IMR-90 (cell line): ENCODE measurements around the gene ENOX1. TPM values are rescaled to one million over a fixed set of nuclear protein-coding genes. Genes with fewer than 3 reads are reported as not detected.

Source experiments
- ATAC-seq: fragments of 200-7000 bp; cut with Tn5 transposase; 2 replicates; pipeline ENCODE4 v1.9.1; 2020; ENCODE audit warnings: low read depth, mild to moderate bottlenecking, moderate library complexity
- BruUV-seq: library from RNA; stranded (reverse); fragments of 400-500 nt; replicated peaks from 2 replicates; lab custom pipeline; 2021; lab: Mats Ljungman, UMichigan
- CTCF ChIA-PET: fragments of 300-600 bp; formaldehyde crosslinking; extraction: SDS; loops from one replicate; lab custom pipeline; 2021; ENCODE audit warnings: antibody characterized with exemption; lab: Yijun Ruan, JAX
- POLR2A ChIA-PET: fragments of 300-600 bp; sonication (Branson Sonifier 250); formaldehyde crosslinking; loops from one replicate; lab custom pipeline; 2022; ENCODE audit warnings: antibody characterized with exemption; ENCODE audit not compliant: unreplicated experiment; lab: Charles Lee
- DNase-seq: peaks from one replicate; pipeline ENCODE4 v3.0.0; 2013
- H2AFZ ChIP-seq: replicated peaks from 2 replicates; pipeline ENCODE3; 2013; ENCODE audit warnings: low read length, mild to moderate bottlenecking; ENCODE audit not compliant: poor library complexity
- H2AK5ac ChIP-seq: 2 replicates; pipeline ENCODE4 v1.6.1; 2013; ENCODE audit warnings: low read depth, low read length, inconsistent platforms
- H2AK9ac ChIP-seq: replicated peaks from 2 replicates; pipeline ENCODE3; 2013; ENCODE audit warnings: mild to moderate bottlenecking, low read depth, low read length, moderate library complexity; ENCODE audit not compliant: poor library complexity
- H2BK120ac ChIP-seq: 2 replicates; pipeline ENCODE4 v1.6.1; 2013; ENCODE audit warnings: low read depth, low read length, inconsistent platforms
- H2BK15ac ChIP-seq: 3 replicates; pipeline ENCODE4 v1.6.1; 2013; ENCODE audit warnings: low read depth, low read length, inconsistent platforms
- H2BK20ac ChIP-seq: 2 replicates; pipeline ENCODE4 v1.6.1; 2013; ENCODE audit warnings: low read depth, mild to moderate bottlenecking, inconsistent platforms, low read length, moderate library complexity
- H2BK5ac ChIP-seq: 2 replicates; pipeline ENCODE4 v1.6.1; 2013; ENCODE audit warnings: mild to moderate bottlenecking, low read depth, low read length, inconsistent platforms; ENCODE audit not compliant: poor library complexity, severe bottlenecking
- H3K14ac ChIP-seq: replicated peaks from 2 replicates; pipeline ENCODE4 v1.6.1; 2013; ENCODE audit warnings: low read depth, low read length, inconsistent platforms
- H3K18ac ChIP-seq: 2 replicates; pipeline ENCODE4 v1.6.1; 2013; ENCODE audit warnings: low read depth, low read length, control low read depth
- H3K23ac ChIP-seq: 2 replicates; pipeline ENCODE4 v1.6.1; 2013; ENCODE audit warnings: low read depth, low read length, inconsistent platforms
- H3K27ac ChIP-seq: 2 replicates; pipeline ENCODE4 v1.5.1; 2013; ENCODE audit warnings: mild to moderate bottlenecking, control low read depth, low read length; ENCODE audit not compliant: insufficient read depth
- H3K27me3 ChIP-seq: 2 replicates; pipeline ENCODE4 v1.6.1; 2013; ENCODE audit warnings: low read length; ENCODE audit not compliant: control insufficient read depth, insufficient read depth
- H3K36me3 ChIP-seq: 2 replicates; pipeline ENCODE4 v1.6.1; 2013; ENCODE audit warnings: low read length, mixed read lengths; ENCODE audit not compliant: control insufficient read depth, insufficient read depth
- H3K4ac ChIP-seq: 2 replicates; pipeline ENCODE4 v1.6.1; 2013; ENCODE audit warnings: low read depth, low read length, inconsistent platforms
- H3K4me1 ChIP-seq: 2 replicates; pipeline ENCODE4 v1.6.1; 2013; ENCODE audit warnings: low read length, mixed read lengths; ENCODE audit not compliant: control insufficient read depth, insufficient read depth
- H3K4me2 ChIP-seq: 2 replicates; pipeline ENCODE4 v1.6.1; 2013; ENCODE audit warnings: low read depth, mild to moderate bottlenecking, control low read depth, low read length, moderate library complexity
- H3K4me3 ChIP-seq: 2 replicates; pipeline ENCODE4 v1.5.1; 2013; ENCODE audit warnings: low read depth, mild to moderate bottlenecking, control low read depth, low read length, moderate library complexity; ENCODE audit not compliant: insufficient read depth
- H3K56ac ChIP-seq: 2 replicates; pipeline ENCODE4 v1.6.1; 2013; ENCODE audit warnings: low read length, inconsistent platforms; ENCODE audit not compliant: insufficient read depth; ENCODE audit errors: extremely low read depth
- H3K79me1 ChIP-seq, 2 experiments: 2 replicates each; pipeline ENCODE4 v1.6.1; 2013; ENCODE audit warnings: low read length in 2 of 2, inconsistent platforms in 1 of 2, low read depth in 1 of 2
- H3K9ac ChIP-seq: 2 replicates; pipeline ENCODE4 v1.6.1; 2013; ENCODE audit warnings: low read depth, low read length, control low read depth
- H3K9me1 ChIP-seq: 2 replicates; pipeline ENCODE4 v1.6.1; 2013; ENCODE audit warnings: low read length, inconsistent platforms; ENCODE audit not compliant: insufficient read depth
- H3K9me3 ChIP-seq: 2 replicates; pipeline ENCODE4 v1.6.1; 2013; ENCODE audit warnings: low read length; ENCODE audit not compliant: control insufficient read depth, insufficient read depth
- H4K20me1 ChIP-seq: 2 replicates; pipeline ENCODE4 v1.6.1; 2013; ENCODE audit warnings: low read length, inconsistent platforms; ENCODE audit not compliant: insufficient read depth
- H4K5ac ChIP-seq: 2 replicates; pipeline ENCODE4 v1.6.1; 2013; ENCODE audit warnings: mild to moderate bottlenecking, low read depth, low read length, control low read depth
- H4K8ac ChIP-seq, 2 experiments: 2 replicates each; pipeline ENCODE4 v1.6.1; 2013; ENCODE audit warnings: low read depth in 2 of 2, low read length in 2 of 2, control low read depth in 1 of 2, inconsistent platforms in 1 of 2
- H4K91ac ChIP-seq: 2 replicates; pipeline ENCODE4 v1.6.1; 2013; ENCODE audit warnings: low read depth, low read length, inconsistent platforms; ENCODE audit not compliant: insufficient read depth
- BHLHE40 ChIP-seq: fragments of 150-350 bp; IDR thresholded peaks from 2 replicates; pipeline ENCODE4 v1.6.1; 2016; ENCODE audit warnings: mild to moderate bottlenecking, low read depth, low read length
- MAFK ChIP-seq: IDR thresholded peaks from 2 replicates; pipeline ENCODE4 v1.6.1; 2012; ENCODE audit warnings: low read depth, low read length, improper control_type of control experiment
- NFE2L2 ChIP-seq: fragments of 150-350 bp; IDR thresholded peaks from 2 replicates; pipeline ENCODE4 v1.6.1; 2016; ENCODE audit warnings: low read depth, mild to moderate bottlenecking, low read length
- POLR2A ChIP-seq: IDR thresholded peaks from 2 replicates; pipeline ENCODE4 v1.6.1; 2012; ENCODE audit warnings: mild to moderate bottlenecking, low read depth, low read length
- RCOR1 ChIP-seq: IDR thresholded peaks from 2 replicates; pipeline ENCODE4 v1.6.1; 2012; ENCODE audit warnings: mild to moderate bottlenecking, low read length, improper control_type of control experiment; ENCODE audit not compliant: insufficient replicate concordance
- SMC3 ChIP-seq: fragments of 150-350 bp; IDR thresholded peaks from 2 replicates; pipeline ENCODE4 v1.6.1; 2016; ENCODE audit warnings: low read depth, mild to moderate bottlenecking, antibody characterized with exemption, low read length, moderate library complexity
- WGBS, 2 experiments: methylation state at CpG; one replicate each; pipeline versions ENCODE4 v1.1.5 to v1.1.7; 2013; ENCODE audit warnings: missing lambda C conversion rate in 2 of 2; ENCODE audit not compliant: insufficient read length in 1 of 2; ENCODE audit errors: extremely low coverage in 2 of 2; 5-methylcytosine and 5-hydroxymethylcytosine counted together
- dilution Hi-C: fragments of 300-500 bp; cut with HindIII; formaldehyde crosslinking; loops from one replicate; pipeline ENCODE4 v1.14.3; 2018; ENCODE audit warnings: low sequenced_read_pairs; ENCODE audit not compliant: unreplicated experiment
- in situ Hi-C: fragments of 300-500 bp; cut with MboI; formaldehyde crosslinking; loops from 3 replicates; pipeline ENCODE4 v1.14.3; 2019; ENCODE audit warnings: low sequenced_read_pairs, inconsistent platforms, mixed read lengths
- intact Hi-C: fragments of 100-400 bp; cut with micrococcal nuclease; formaldehyde crosslinking; loops from 2 replicates; pipeline ENCODE4 v1.10.0; 2022
- polyA plus RNA-seq, 3 experiments: library from polyadenylated mRNA; depleted of rRNA; stranded (reverse); fragments of >200 nt; gene quantifications; 2 replicates each; pipeline ENCODE4 v1.2.3, GENCODE V29; 2012; ENCODE audit warnings: low replicate concordance in 1 of 3
- total RNA-seq: library from RNA; depleted of rRNA; stranded (reverse); fragments of >200 nt; gene quantifications from 2 replicates; pipeline ENCODE4 v1.2.3, GENCODE V29; 2012
- TF ChIP-seq, protein P1 (sequence below): fragments of 150-350 bp; IDR thresholded peaks from 2 replicates; pipeline ENCODE4 v1.6.1; 2017; ENCODE audit warnings: mild to moderate bottlenecking, antibody characterized with exemption, low read length, low read depth

Gene ENOX1
- total and polyA plus RNA-seq, 2 of the 4 experiments (the other 2 are of a cell fraction) = 0.99 to 1.3 TPM

DNA sequence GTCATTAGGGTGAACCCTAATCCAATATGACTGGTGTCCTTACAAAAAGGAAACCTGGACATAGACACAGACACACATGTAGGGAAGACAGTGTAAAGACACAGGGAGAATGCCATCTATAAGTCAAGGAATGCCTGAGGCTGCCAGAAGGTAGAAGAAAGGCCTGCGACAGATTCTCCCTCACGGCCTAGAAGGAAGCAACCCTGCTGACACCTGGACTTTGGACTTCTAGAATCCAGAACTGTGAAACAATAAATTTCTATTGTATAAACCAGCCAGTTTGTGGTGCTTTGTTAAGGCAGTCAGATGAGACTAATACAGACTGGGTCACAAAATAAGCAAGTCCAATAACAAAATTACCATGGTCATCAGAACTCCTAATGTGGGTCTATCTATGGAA lies 120.4 kb downstream of the ENOX1 start:
- H3K14ac ChIP-seq = no peak overlapping the region
- ChIA-PET POLR2A (no interaction called here), CTCF (no interaction called here)
- no peak overlapping the region for H3K4me2 ChIP-seq
- H2BK120ac ChIP-seq = no peak overlapping the region
- dilution Hi-C loops (no loop called here), intact Hi-C loops (loop anchor here (5.0 kb wide), 1 partner anchor 999 kb away; no protein-coding TSS in a partner anchor), in situ Hi-C loops (no loop called here)
- no CpG with 5 or more reads among the region's 2 CpGs for WGBS, 2 experiments
- no peak overlapping the region for H3K18ac ChIP-seq
- no peak overlapping the region for H3K56ac ChIP-seq
- H3K36me3 ChIP-seq = no peaks in the 10 kb centered on the region
- no peak overlapping the region for H3K23ac ChIP-seq
- no peaks in the 10 kb centered on the region; the same call in 1 of the 2 replicates for H3K27me3 ChIP-seq
- no peaks in the 10 kb centered on the region for H3K9me3 ChIP-seq
- H2BK5ac ChIP-seq = no peak overlapping the region
- H2AK5ac ChIP-seq = no peak overlapping the region
- no peak overlapping the region for H3K27ac ChIP-seq
- H3K4me3 ChIP-seq = no peak overlapping the region
- ATAC-seq (no peak), DNase-seq (no peak)
- no peak overlapping the region for H2BK15ac ChIP-seq
- TF ChIP-seq BHLHE40 = no peak
- TF ChIP-seq, protein P1, sequence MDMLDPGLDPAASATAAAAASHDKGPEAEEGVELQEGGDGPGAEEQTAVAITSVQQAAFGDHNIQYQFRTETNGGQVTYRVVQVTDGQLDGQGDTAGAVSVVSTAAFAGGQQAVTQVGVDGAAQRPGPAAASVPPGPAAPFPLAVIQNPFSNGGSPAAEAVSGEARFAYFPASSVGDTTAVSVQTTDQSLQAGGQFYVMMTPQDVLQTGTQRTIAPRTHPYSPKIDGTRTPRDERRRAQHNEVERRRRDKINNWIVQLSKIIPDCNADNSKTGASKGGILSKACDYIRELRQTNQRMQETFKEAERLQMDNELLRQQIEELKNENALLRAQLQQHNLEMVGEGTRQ = no peak
- no peak for TF ChIP-seq MAFK
- no peak for TF ChIP-seq NFE2L2
- no peak for TF ChIP-seq RCOR1
- no peak for TF ChIP-seq POLR2A
- no peak for TF ChIP-seq SMC3
- no peaks in the 10 kb centered on the region for H3K9me1 ChIP-seq
- no peak overlapping the region for H4K5ac ChIP-seq
- H3K4me1 ChIP-seq = peaks cover 11% of the 10 kb centered on the region
- no TSS peak for BruUV-seq
- no peaks in the 10 kb centered on the region for H3K79me1 ChIP-seq
- no peak overlapping the region for H2BK20ac ChIP-seq
- no peak overlapping the region for H3K9ac ChIP-seq
- H3K4ac ChIP-seq = no peak overlapping the region
- no peak overlapping the region for H4K8ac ChIP-seq
- H2AK9ac ChIP-seq = no peak overlapping the region
- H4K91ac ChIP-seq = no peak overlapping the region
- no peak overlapping the region for H2AFZ ChIP-seq
- H4K20me1 ChIP-seq = no peaks in the 10 kb centered on the region
